NCI-H524 treated with DMSO at 0.1 percent for 48 hours (cell line): Measurements from ENCODE around the gene RDH13.
"Not testable (repeated sequence)": the region's sequence is repeated elsewhere in the genome, so short reads cannot be mapped to it uniquely, and the experiment has no call there.

Experiments used
- DNase-seq: peaks from one replicate; lab custom pipeline; 2025; lab: John Stamatoyannopoulos, UW

The RDH13 gene

GRCh38 chr19:55076321-55076720, 13.4 kb upstream of the RDH13 start:
- no peak for DNase-seq

GRCh38 chr19:55075371-55075998, 12.5 kb upstream of the RDH13 start, which contains the start of gene EPS8L1:
EPS8L1 (plus strand) TSS chr19:55075869; CDS start chr19:55076445, 576 bp downstream.
- DNase-seq, result no peak

GRCh38 chr19:55071913-55072312, 9.0 kb upstream of the RDH13 start:
- no peak for DNase-seq

DNA sequence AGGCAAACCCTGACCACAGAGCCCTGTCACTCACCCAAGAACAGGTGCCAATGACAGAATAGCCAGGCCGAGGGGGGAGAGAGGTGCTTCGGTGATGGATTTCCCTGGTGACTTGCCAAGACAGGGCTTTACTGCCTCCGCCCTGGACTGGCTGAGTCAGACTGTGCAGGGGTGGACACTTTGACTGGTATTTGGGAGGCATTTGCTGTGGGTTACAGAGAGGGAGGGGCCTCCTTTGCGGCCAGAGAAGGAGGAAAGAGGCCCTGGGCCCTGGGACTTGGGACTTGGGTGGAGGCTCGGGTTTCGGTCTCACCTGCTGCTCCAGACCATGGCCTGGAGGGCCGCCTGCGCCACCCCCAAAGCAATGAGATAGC, 8.2 kb upstream of the RDH13 start:
- no peak for DNase-seq

DNA sequence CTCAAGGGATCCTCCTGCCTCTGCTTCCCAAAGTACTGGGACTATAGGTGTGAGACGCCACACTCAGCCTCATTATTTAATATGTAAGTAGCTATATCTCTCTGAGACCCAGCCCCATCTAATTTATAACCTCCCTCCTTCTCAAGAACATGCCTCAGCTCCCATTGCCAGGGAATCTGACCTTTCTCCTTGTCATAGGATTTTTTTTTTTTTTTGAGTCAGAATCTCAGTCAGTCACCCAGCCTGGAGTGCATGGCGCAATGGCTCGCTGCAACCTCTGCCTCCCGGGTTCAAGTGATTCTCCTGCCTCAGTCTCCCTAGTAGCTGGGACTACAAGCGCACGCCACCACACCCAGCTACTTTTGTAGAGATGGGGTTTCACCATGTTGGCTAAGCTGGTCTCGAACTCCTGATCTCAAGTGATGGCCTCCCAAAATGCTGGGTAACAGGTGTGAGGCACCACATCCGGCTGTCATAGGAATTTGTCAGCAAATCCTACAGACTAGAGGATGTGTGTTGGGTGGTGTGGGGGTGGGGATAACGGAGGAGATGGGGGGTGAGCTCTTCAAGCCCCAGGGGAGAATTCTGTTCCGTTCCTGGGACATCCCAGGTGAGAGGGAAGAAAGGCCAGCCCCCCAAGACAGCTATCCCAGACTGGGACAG, 7.6 kb upstream of the RDH13 start:
- no peak for DNase-seq

DNA sequence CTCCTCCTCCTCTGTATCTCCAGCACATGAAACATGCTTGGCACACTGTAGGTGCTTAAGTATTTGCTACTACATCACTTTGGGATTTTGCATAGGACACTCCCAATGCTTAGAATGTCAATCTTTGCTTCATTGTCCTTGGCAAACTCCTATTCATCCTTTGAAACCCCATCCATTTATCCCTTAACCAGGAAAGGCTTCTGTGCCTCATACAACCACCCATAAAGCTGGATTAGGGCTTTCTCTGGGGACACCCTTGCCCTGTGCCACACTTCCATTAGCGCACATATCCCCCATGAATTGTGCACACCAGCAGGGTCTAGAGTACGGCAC, 6.9 kb upstream of the RDH13 start:
- DNase-seq, result no peak

GRCh38 chr19:55068950-55069864, 6.3 kb upstream of the RDH13 start:
- DNase-seq, result no peak

DNA sequence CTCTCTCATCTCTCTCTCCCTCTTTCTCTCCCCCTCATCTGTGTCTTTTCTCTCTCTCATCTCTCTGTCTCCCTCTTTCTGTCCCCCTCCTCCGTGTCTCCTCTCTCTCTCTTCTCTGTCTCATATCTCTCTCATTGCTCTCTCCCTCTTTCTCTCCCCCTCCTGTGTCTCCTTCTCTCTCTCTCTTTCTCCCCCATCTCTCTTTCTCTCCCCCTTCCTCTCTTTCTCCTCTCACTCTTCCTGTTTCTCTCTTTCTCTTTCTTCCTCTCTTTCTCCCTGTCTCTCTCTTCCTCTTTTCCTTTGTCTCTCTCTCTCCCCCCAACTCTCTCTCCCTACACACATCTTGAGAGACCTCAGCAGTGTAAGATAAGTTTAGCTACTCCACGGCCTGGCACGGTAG, 4.9 kb upstream of the RDH13 start:
- DNase-seq, result no peak

DNA sequence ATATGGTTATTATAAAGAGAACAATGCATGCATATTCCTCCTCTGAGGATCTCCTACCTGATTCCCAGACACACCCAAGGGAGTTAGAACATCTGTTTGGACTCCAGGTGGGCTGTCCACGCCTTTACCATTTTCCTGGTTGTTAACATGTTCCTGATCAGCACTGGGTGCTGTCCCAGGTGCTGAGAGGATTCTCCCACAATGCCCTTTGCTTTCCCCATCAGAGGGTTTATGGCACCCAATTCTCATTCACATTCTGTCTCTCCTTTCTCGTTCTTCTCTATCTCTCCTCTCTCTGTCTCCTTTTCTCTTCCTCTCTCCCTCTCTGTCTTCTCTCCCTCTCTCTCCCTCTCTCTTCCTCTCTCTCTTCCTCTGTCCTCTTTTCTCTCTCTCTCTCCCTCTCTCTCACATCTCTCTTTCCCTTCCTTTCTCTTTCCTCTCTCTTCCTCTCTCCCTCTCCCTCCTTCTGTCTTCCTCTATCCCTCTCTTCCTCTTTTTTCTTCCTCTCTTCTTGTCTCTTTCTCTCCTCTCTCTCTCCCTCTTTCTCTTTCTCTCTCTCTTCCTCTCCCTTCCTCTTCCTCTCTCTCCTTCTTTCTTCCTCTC, 3.3 kb upstream of the RDH13 start:
- DNase-seq, result no peak

DNA sequence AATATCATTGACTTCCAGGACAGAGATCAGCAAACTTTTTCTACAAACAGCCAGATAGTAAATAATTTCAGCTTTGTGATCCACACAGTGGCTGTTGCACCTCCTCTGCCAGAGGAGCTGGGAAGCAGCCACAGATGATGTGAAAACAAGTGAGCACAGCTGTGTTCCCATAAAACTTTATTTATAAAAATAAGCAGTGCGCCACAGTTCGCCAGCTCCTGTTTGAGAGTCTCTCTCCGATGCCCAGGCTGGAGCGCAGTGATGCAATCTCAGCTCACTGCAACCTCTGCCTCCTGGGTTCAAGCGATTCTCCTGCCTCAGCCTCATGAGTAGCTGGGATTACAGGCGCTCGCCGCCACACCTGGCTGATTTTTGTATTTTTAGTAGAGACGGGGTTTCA, 2.6 kb upstream of the RDH13 start:
- DNase-seq, result not testable (repeated sequence)

GRCh38 chr19:55063492-55063843, 520 bp upstream of the RDH13 start:
- DNase-seq, result no peak

GRCh38 chr19:55060287-55060686, 2.7 kb downstream of the RDH13 start:
- DNase-seq, result not testable (repeated sequence)

DNA sequence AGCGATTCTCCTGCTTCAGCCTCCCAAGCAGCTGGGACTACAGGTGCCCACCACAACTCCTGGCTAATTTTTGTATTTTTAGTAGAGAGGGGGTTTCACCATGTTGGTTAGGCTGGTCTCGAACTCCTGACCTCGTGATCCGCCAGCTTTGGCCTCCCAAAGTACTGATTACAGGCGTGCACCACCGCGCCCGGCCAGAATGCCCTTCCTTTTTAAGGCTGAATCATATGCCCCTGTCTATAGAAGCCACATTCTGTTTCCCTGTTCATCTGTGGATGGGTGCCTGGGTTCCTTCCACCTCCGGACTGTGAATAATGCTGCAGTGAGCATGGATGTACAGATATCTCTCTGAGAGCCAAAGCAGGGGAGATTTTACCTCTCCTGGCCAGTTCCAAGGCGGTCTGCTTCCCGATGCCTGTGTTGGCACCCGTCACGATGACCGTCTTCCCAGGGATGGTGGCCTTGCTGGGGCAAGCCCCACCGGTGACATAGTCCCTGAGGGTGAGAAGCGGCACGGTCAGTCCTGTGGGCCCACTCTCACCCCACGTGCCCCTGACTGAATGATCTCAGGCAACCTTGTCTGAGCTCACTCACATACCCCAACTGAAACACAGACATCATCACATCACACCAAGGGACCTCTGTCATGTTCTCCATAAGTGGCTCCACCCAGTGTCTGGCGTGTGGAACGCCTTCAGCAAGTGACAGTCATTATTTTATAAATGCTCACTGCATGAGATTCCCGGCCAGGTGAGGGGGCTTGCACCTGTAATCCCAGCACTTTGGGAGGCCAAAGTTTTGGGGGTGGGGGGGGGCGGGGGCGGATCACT, 4.0 kb downstream of the RDH13 start:
- no peak for DNase-seq

DNA sequence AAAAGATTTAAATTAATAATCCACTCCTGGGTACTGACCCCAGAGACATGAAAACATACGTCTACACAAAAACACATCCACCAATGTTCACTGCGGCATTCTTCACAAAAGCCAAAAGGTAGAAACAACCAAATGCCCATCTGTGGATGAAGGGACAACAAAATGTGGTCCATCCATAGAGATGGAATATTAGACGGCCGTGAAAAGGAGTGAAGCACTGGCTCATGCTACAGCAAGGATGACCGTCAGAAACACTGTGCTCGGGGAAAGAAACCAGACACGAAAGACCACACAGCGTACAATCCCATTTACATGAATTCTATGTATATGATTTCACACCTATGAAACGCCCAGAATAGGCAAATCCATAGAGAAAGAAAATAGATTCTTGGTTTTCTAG, 6.1 kb downstream of the RDH13 start:
- no peak for DNase-seq

GRCh38 chr19:55053735-55054134, 9.2 kb downstream of the RDH13 start:
- no peak for DNase-seq

DNA sequence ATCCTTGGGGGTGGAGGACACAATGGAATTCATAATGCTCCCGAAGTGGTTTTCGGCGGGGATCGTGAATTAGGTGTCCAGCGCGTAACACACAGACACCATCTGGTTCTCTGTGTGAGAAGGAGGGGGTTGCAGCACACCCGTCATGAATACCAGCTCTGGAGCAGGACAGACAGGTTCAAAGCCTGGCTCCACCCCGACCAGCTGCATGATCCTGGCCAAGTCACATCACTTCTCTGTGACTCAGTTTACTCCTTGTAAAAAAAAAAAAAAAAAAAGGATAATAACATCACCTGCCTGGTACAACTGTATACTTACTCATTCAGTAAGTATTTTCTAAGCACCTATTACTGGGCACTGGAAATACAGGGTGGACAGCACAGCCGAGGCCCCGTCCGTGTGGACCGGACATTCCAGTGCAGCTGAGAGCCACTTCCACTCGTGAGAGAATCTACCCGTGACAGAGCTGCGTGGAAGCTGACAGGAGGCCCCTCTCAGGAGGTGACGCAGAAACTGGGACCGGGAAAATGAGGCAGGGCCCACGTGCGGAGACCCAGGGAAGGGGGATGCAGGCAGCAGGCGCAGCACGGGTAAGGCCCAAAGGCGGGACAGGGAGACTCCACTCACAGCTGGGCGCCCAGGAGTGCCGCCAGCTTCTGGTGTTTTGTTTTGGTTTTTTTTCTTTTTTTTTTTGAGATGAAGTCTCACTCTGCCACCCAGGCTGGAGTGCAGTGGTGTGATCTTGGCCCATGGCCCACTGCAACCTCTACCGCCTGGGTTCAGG, 12.0 kb downstream of the RDH13 start:
- no peak for DNase-seq

- DNase-seq, result no peak
Observed at GRCh38 chr19:55048446-55048845, 14.5 kb downstream of the RDH13 start.

GRCh38 chr19:55047951-55048350, 15.0 kb downstream of the RDH13 start:
- no peak for DNase-seq

- DNase-seq, result no peak
Observed at GRCh38 chr19:55046975-55047622, 15.8 kb downstream of the RDH13 start.
